CD8-positive, alpha-beta memory T cell (primary cell): ENCODE data around the gene CDC42EP1. TPM values are rescaled to one million over a fixed set of nuclear protein-coding genes. Genes with fewer than 3 reads are reported as not detected.

Experiments
- CTCF ChIA-PET: fragments of 350-600 bp; sonication (Branson Sonifier 250); formaldehyde crosslinking; loops from one replicate; lab custom pipeline; 2021; ENCODE audit warnings: antibody characterized with exemption; lab: Charles Lee
- POLR2A ChIA-PET: fragments of 350-600 bp; sonication (Branson Sonifier 250); formaldehyde crosslinking; loops from one replicate; lab custom pipeline; 2021; ENCODE audit warnings: antibody characterized with exemption; lab: Charles Lee
- DNase-seq, 5 donors: peaks; one replicate each; pipeline versions ENCODE4 v3.0.0 to v3.0.0-alpha.2; 2020 to 2022; ENCODE audit warnings: mixed read lengths in 1 of 5
- H3K27ac ChIP-seq: one replicate; pipeline ENCODE4 v1.7.0; 2013; ENCODE audit warnings: low read depth, mild to moderate bottlenecking, low read length, moderate library complexity
- H3K27me3 ChIP-seq: 2 replicates; pipeline ENCODE4 v1.7.0; 2013; ENCODE audit warnings: low read length, mild to moderate bottlenecking; ENCODE audit not compliant: insufficient read depth, poor library complexity, severe bottlenecking
- H3K36me3 ChIP-seq: 2 replicates; pipeline ENCODE4 v1.7.0; 2013; ENCODE audit warnings: mild to moderate bottlenecking, low read length, moderate library complexity; ENCODE audit not compliant: insufficient read depth
- H3K4me1 ChIP-seq: 2 replicates; pipeline ENCODE4 v1.7.0; 2013; ENCODE audit warnings: mild to moderate bottlenecking, low read length, moderate library complexity; ENCODE audit not compliant: insufficient read depth
- H3K4me3 ChIP-seq: 2 replicates; pipeline ENCODE4 v1.7.0; 2013; ENCODE audit warnings: mild to moderate bottlenecking, low read length
- H3K9me3 ChIP-seq: 2 replicates; pipeline ENCODE4 v1.7.0; 2013; ENCODE audit warnings: mild to moderate bottlenecking, low read length
- H3K27ac Mint-ChIP-seq, 8 donors: one replicate each; pipeline ENCODE4 v1.8.0; 2020 to 2021; ENCODE audit warnings: mixed read lengths in 8 of 8, mild to moderate bottlenecking in 6 of 8, inconsistent platforms in 3 of 8, moderate library complexity in 3 of 8
- H3K27me3 Mint-ChIP-seq, 2 donors: one replicate each; pipeline ENCODE4 v1.8.0; 2020 to 2021; ENCODE audit warnings: mixed read lengths in 2 of 2, mild to moderate bottlenecking in 1 of 2, moderate library complexity in 1 of 2
- H3K36me3 Mint-ChIP-seq, 3 donors: one replicate each; pipeline ENCODE4 v1.8.0; 2020 to 2021; ENCODE audit warnings: mixed read lengths in 3 of 3, inconsistent platforms in 1 of 3, mild to moderate bottlenecking in 1 of 3
- H3K4me1 Mint-ChIP-seq, 3 donors: one replicate each; pipeline ENCODE4 v1.8.0; 2020 to 2021; ENCODE audit warnings: mixed read lengths in 3 of 3, inconsistent platforms in 1 of 3, mild to moderate bottlenecking in 1 of 3
- H3K4me3 Mint-ChIP-seq, 7 donors: one replicate each; pipeline ENCODE4 v1.8.0; 2020 to 2021; ENCODE audit warnings: mixed read lengths in 7 of 7, mild to moderate bottlenecking in 6 of 7, moderate library complexity in 4 of 7, inconsistent platforms in 2 of 7
- H3K9me3 Mint-ChIP-seq, 5 donors: one replicate each; pipeline ENCODE4 v1.8.0; 2020 to 2022; ENCODE audit warnings: mixed read lengths in 5 of 5, mild to moderate bottlenecking in 3 of 5, moderate library complexity in 2 of 5, inconsistent platforms in 1 of 5
- polyA plus RNA-seq: library from polyadenylated mRNA; unstranded; fragments of 300-500 nt; fragmentation: Illumina TruSeq; gene quantifications from one replicate; pipeline ENCODE4 v1.2.3, GENCODE V29; 2021
- total RNA-seq, 2 experiments: library from RNA; stranded (reverse); gene quantifications; one replicate each; pipeline ENCODE4 v1.2.3, GENCODE V29; 2021

CDC42EP1 gene
- total and polyA plus RNA-seq, 3 experiments from 2014 or later: 0.13 to 0.31 TPM; not detected in 1

DNA sequence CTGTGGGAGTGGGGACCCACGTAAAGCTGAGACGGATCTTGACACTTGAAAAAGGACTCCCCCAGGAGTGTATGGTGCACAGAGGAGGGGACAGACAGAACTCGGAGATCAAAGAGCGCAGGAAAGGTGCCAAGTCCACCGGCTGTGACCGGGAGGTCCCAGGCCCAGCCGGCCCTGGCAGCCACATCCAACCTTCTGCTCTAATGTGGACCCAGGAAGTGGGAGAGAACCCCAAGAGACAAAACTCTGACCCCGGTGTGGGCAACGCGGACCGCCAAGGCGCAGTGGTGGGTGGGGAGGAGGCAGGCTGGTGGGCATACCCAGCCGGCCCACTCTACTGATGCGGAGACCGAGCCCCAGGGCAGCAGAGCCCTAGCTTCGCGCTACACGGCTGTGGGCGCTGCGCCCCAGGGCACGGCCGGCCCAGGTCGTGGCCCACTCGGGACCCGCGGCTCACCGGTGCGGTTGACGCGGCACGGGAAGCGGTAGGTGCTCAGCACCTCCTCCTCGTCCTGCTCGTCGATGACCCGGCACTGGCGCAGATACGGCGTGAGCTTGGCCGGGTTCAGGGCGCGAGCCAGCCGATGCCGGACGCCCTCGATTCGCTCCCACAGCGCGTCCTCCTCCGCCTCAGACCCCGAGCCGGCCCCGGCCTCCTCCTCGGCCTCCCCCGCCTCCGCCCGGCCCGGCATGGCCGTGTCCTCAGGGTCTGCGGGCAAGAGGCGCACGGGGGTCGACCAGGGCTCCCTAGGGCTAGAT lies 41.6 kb upstream of the CDC42EP1 start:
- POLR2A ChIA-PET: no interaction called here
- Mint-ChIP-seq H3K4me1 (peaks cover 6 to 11% (median 7%) of the 10 kb centered on the region in 3 donors), H3K4me3 (peak overlapping the region; percentile 23 to 84 (median 77)), H3K36me3 (no peaks in the 10 kb centered on the region), H3K27ac (peak overlapping the region in 2 of 8 donors; percentile 7 to 25), H3K9me3 (no peaks in the 10 kb centered on the region), H3K27me3 (peaks cover 18 to 40% of the 10 kb centered on the region in 2 donors)
- Histone ChIP-seq H3K36me3 (no peaks in the 10 kb centered on the region), H3K4me3 (no peak overlapping the region), H3K27ac (no peak overlapping the region), H3K4me1 (peaks cover 6% of the 10 kb centered on the region), H3K27me3 (peaks cover 15% of the 10 kb centered on the region), H3K9me3 (no peaks in the 10 kb centered on the region)
- CTCF ChIA-PET: interaction anchor here (1.9 kb wide), 1 partner anchor 48 kb away, joined by 4 read pairs; no protein-coding TSS in a partner anchor
- DNase-seq: no peak

DNA sequence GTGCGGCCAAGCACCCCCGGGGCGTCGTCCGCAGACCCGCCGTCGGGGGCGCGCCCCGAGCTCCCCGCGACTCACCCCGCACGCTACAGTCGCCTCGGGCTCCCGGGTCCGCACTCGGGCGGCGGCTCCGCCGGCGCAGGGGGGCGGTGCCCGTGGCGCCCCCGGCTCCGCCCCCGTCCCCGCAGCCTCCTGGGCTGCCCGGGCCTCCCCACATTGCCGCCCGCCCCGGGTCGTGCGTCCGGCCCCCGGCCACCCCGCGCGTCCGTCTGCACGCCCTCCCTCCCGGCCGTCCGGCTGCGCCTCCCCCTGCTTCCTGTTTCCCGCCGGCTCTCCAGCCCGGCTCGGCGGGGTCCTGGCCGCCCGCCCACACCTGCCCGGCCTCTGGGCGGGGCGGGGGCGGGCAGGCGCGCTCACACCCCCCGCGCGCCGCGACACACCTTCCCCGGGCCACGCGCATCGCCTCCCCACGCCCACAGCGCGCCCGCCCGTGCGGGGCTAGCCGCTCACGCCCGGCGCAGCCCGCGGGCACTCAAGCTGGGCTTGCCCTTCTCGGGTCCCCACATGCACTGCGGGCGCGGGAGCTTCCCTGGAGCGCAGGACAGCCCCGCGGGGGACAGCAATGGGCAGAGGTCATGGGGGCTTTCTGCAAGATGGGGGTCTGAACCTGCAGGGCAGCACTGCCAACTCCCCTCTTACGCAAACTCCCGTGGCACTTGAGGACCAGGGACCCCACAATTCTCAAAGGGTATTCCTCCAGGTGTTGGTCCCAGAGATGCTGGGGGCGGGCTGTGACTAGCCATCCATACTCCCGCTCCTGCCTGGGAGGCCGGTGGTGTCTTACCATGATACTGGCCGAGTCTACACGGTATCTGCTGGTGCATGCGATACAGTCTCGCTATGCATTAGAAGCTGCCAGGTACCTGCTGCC lies 40.7 kb upstream of the CDC42EP1 start, which contains the start of gene CARD10:
Gene CARD10, minus strand, starts transcription at position 148 of the 928 bp plus-strand sequence. CDS start 215 bp downstream, outside the sequence.
- peak within 1 kb of the TSS in 2 of 8 donors; percentile 7 to 25 for H3K27ac Mint-ChIP-seq
- peak in 1 of 5 donors; percentile 15 for DNase-seq
- no peaks in the 10 kb centered on the region for H3K36me3 Mint-ChIP-seq
- H3K4me3 ChIP-seq: peak within 1 kb of the TSS; percentile 28
- POLR2A ChIA-PET: no interaction called here
- H3K36me3 ChIP-seq: no peaks in the 10 kb centered on the region
- CTCF ChIA-PET: interaction anchor here (1.9 kb wide), 1 partner anchor 47 kb away, joined by 4 read pairs; no protein-coding TSS in a partner anchor
- no peaks in the 10 kb centered on the region for H3K9me3 Mint-ChIP-seq
- H3K27me3 Mint-ChIP-seq: peaks cover 23 to 44% of the 10 kb centered on the region in 2 donors
- peaks cover 6% of the 10 kb centered on the region for H3K4me1 ChIP-seq
- H3K4me1 Mint-ChIP-seq: peaks cover 6 to 11% (median 7%) of the 10 kb centered on the region in 3 donors
- H3K27me3 ChIP-seq: peaks cover 15% of the 10 kb centered on the region
- H3K9me3 ChIP-seq: no peaks in the 10 kb centered on the region
- no peak within 1 kb of the TSS for H3K27ac ChIP-seq
- peak within 1 kb of the TSS; percentile 60 to 84 (median 77) for H3K4me3 Mint-ChIP-seq

DNA sequence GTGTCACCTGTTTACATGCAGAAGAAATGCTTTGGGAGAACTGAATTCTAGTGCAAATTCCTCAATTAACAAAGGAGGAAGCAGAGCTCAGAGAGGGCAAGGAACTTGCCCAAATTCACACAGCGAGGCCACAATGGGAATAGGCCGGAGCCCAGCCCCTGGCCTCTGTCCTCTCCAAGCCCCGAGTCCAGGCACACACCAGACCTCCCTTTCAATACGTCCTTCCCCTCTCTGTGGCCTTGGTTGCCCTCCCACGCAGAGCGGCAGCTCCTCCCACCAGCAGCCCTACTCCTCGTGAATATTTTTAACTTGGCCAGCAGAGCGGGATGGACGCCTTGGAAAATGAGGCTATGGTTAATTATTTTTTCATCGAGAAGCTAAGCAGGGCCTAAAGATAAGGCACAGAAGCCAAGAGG lies 39.5 kb upstream of the CDC42EP1 start:
- no peaks in the 10 kb centered on the region for H3K36me3 Mint-ChIP-seq
- DNase-seq: no peak
- H3K9me3 Mint-ChIP-seq: no peaks in the 10 kb centered on the region
- H3K4me1 Mint-ChIP-seq: peaks cover 6 to 11% (median 7%) of the 10 kb centered on the region in 3 donors
- H3K4me3 Mint-ChIP-seq: peak overlapping the region in 5 of 7 donors; percentile 34 to 55 (median 54)
- H3K9me3 ChIP-seq: no peaks in the 10 kb centered on the region
- peaks cover 15% of the 10 kb centered on the region for H3K27me3 ChIP-seq
- ChIA-PET POLR2A (no interaction called here), CTCF (interaction anchor here (1.1 kb wide), 1 partner anchor 46 kb away, joined by 3 read pairs; no protein-coding TSS in a partner anchor)
- H3K4me1 ChIP-seq: peaks cover 6% of the 10 kb centered on the region
- H3K27ac Mint-ChIP-seq: no peak overlapping the region
- H3K27me3 Mint-ChIP-seq: peaks cover 24 to 46% of the 10 kb centered on the region in 2 donors
- H3K27ac ChIP-seq: no peak overlapping the region
- H3K36me3 ChIP-seq: no peaks in the 10 kb centered on the region
- H3K4me3 ChIP-seq: no peak overlapping the region

DNA sequence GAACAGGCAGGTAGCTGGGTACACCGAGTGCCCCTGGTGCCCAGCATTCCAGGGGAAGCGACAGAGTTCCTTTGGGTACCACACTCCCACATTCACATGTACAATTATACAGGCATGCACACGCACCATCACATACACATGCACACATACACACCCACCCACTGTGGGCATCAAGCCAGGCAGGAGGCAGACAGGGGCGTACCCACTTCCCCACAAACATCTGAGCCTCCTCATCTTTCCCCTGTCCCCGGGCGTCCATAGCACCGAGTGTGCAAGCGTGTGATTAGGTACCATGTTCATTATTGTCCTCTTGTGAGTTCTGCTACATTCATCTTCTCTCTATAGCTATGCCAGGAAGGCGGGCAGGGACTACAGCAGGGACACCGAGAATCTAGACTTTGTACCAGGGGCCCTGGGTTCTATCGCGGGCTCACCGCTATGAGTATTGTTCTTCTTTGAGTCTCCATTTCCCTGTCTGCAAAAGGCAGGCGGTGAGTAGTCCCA lies 39.0 kb upstream of the CDC42EP1 start:
- POLR2A ChIA-PET: no interaction called here
- Mint-ChIP-seq H3K27ac (no peak overlapping the region), H3K27me3 (peaks cover 27 to 49% of the 10 kb centered on the region in 2 donors), H3K4me1 (peaks cover 6 to 11% (median 7%) of the 10 kb centered on the region in 3 donors), H3K36me3 (no peaks in the 10 kb centered on the region), H3K9me3 (no peaks in the 10 kb centered on the region), H3K4me3 (peak overlapping the region in 4 of 7 donors; percentile 18 to 54 (median 50))
- peaks cover 15% of the 10 kb centered on the region for H3K27me3 ChIP-seq
- H3K27ac ChIP-seq: no peak overlapping the region
- H3K36me3 ChIP-seq: no peaks in the 10 kb centered on the region
- H3K4me3 ChIP-seq: no peak overlapping the region
- CTCF ChIA-PET: interaction anchor here (1.0 to 1.8 kb wide), 3 partner anchors 18 to 71 kb away, joined by 3 to 6 read pairs (median 3); no protein-coding TSS in a partner anchor
- DNase-seq: no peak
- H3K4me1 ChIP-seq: peaks cover 6% of the 10 kb centered on the region
- no peaks in the 10 kb centered on the region for H3K9me3 ChIP-seq

DNA sequence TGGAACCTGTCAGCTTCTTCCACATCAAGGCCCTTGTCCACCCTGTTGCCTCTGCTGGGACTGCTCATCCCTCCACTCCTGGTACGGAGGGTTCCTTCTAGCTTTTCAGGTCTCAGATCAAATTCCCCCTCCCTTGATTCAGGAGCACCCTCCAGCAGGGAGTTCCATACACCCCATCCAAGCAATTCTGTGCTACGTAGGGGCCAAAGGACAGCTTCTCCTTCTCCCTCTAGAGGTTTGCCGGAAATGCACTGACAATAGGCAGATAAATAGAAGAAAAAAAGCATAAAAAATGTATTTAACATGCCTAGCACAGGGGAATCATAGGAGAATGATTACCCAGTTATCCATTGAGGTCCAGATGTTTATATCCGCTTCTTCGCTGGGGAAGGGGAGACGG lies 37.8 kb upstream of the CDC42EP1 start:
- H3K4me3 Mint-ChIP-seq: peak overlapping the region in 1 of 7 donors; percentile 13
- H3K36me3 ChIP-seq: no peaks in the 10 kb centered on the region
- ChIA-PET CTCF (interaction anchor here (0.6 to 1.8 kb wide), 4 partner anchors 16 to 285 kb away, joined by 3 to 6 read pairs (median 4); no protein-coding TSS in a partner anchor), POLR2A (no interaction called here)
- peaks cover 27 to 53% of the 10 kb centered on the region in 2 donors for H3K27me3 Mint-ChIP-seq
- no peaks in the 10 kb centered on the region for H3K9me3 ChIP-seq
- no peaks in the 10 kb centered on the region for H3K9me3 Mint-ChIP-seq
- DNase-seq: no peak
- no peak overlapping the region for H3K27ac Mint-ChIP-seq
- no peaks in the 10 kb centered on the region for H3K36me3 Mint-ChIP-seq
- no peak overlapping the region for H3K4me3 ChIP-seq
- peaks cover 6% of the 10 kb centered on the region for H3K4me1 ChIP-seq
- H3K4me1 Mint-ChIP-seq: peaks cover 6 to 11% (median 7%) of the 10 kb centered on the region in 3 donors
- H3K27ac ChIP-seq: no peak overlapping the region
- H3K27me3 ChIP-seq: peaks cover 17% of the 10 kb centered on the region

DNA sequence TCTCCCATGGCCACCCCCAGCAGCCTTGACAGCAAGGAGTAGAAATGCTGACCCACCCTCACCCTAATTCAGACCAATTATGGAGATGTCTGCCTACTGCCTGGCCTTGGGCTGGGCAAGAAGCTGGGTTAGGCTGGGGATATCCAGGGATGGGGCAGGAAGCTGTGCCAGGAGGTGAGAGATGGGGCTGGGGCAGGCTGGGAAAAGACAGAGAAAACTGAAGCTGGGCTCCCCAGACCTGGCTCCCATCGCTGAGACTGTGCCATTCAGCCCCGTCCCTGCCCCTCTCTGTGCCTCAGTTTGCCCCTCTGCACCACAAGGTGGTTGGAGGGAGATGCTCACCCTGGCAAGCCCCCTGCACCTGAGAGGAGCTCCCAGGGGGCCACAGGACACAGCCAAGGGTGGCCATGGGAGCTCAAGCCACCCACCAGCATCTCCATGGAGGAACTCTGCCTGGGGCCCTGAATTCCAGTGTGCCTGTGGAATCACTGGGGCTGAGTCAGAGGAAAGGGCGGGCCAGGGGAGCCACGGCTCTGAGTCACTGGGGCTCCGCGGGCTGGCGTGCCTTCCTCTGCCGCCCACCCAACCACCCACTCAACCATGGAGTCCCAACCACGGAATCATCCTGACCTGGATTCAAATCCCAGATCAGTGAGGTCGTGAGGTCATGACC lies 35.1 kb upstream of the CDC42EP1 start:
- Mint-ChIP-seq H3K27me3 (peaks cover 27 to 50% of the 10 kb centered on the region in 2 donors), H3K36me3 (no peaks in the 10 kb centered on the region), H3K9me3 (no peaks in the 10 kb centered on the region), H3K4me3 (no peak overlapping the region), H3K27ac (no peak overlapping the region), H3K4me1 (peaks cover 0 to 6% (median 5%) of the 10 kb centered on the region in 3 donors)
- no peak overlapping the region for H3K27ac ChIP-seq
- ChIA-PET CTCF (no interaction called here), POLR2A (no interaction called here)
- peaks cover 6% of the 10 kb centered on the region for H3K4me1 ChIP-seq
- no peaks in the 10 kb centered on the region for H3K9me3 ChIP-seq
- H3K27me3 ChIP-seq: peaks cover 12% of the 10 kb centered on the region
- H3K36me3 ChIP-seq: no peaks in the 10 kb centered on the region
- DNase-seq: no peak
- no peak overlapping the region for H3K4me3 ChIP-seq

DNA sequence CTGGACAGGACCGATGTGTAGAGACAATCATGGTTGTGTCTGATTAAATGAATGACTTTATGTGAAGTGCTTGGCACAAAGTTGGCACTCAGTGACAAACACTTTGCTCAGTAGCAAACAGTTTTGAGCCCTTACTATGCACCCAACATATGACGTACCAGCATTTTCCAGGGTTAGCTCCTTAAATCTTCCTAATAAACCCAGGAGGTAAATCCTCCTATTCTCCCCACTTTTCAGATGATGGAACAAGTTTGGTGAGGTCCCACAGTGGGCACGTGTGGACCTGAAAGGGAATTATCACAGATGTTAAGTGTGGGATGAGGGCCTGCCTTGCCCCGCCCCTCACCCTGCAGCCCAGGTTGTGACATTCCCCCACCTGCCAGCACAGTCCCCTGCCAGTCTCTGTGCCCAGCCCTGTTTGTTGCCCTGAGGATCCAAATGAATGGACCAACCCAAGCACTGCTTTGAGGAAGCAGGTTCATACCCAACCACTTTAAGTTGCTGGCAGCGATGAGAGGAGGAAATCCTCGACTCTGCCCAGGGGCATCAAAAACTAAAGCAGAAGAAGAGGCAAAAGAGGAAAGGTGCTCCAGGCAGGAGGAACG lies 34.4 kb upstream of the CDC42EP1 start:
- H3K4me3 Mint-ChIP-seq: no peak overlapping the region
- no peak overlapping the region for H3K27ac Mint-ChIP-seq
- H3K4me3 ChIP-seq: no peak overlapping the region
- ChIA-PET CTCF (no interaction called here), POLR2A (no interaction called here)
- no peaks in the 10 kb centered on the region for H3K9me3 Mint-ChIP-seq
- H3K36me3 Mint-ChIP-seq: no peaks in the 10 kb centered on the region
- peaks cover 27 to 49% of the 10 kb centered on the region in 2 donors for H3K27me3 Mint-ChIP-seq
- peaks cover 0 to 6% (median 5%) of the 10 kb centered on the region in 3 donors for H3K4me1 Mint-ChIP-seq
- no peaks in the 10 kb centered on the region for H3K9me3 ChIP-seq
- H3K36me3 ChIP-seq: no peaks in the 10 kb centered on the region
- no peak overlapping the region for H3K27ac ChIP-seq
- peaks cover 6% of the 10 kb centered on the region for H3K4me1 ChIP-seq
- peaks cover 12% of the 10 kb centered on the region for H3K27me3 ChIP-seq
- no peak for DNase-seq
